ENCODE results near the gene MAST4.

GRCh38 chr5:66854416-66854815 is 258.2 kb downstream of the MAST4 start:
- TF ChIP-seq CTCF (IDR thresholded peaks at IDR 0.05; ENCODE audit: low read depth, low read length) (no peak), EZH2phosphoT487 (IDR thresholded peaks at IDR 0.05; ENCODE audit: low read depth) (no peak)

Data from OCI-LY3 (cell line).